ENCODE data around the gene CCK.
A peak's percentile ranks its signal among the peaks of the same experiment; 100 is the strongest.

CCK gene

DNA sequence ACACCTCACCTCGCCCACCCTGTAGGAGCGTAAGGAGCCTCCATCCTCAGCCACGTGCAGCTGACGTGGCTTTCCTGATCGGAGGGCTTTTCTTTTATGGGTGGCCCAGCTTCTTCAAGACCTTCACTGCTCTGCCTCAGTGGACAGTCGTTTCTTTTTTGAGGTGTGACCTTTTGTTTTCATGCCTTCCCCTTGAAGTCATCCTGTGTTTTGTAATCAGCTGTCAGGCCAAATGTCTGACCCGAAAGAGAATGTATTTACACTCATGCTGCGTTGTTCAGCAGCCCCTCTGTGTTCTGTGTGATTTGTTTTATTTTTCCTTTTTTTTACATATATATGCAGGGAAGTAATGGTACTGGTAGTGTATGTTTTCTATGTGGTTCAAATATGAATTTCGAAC lies 41.8 kb downstream of the CCK start:
- Histone ChIP-seq H3K4me3 (no peak overlapping the region), H3K36me3 (peaks cover 62 to 73% (median 71%) of the 10 kb centered on the region in 11 experiments), H3K27me3 (no peaks in the 10 kb centered on the region), H3K4me2 (no peak overlapping the region), H3K4me1 (peaks cover 0 to 12% (median 3%) of the 10 kb centered on the region in 10 experiments; a peak in 7 of 20 replicates), H3K9ac (no peak overlapping the region), H3K27ac (no peak overlapping the region), H4K20me1 (peaks cover 0 to 8% (median 0%) of the 10 kb centered on the region in 11 experiments; a peak in 2 of 22 replicates), H3K9me3 (replicated peaks in 1 of 11) (no peaks in the 10 kb centered on the region; a peak in 1 of 22 replicates)
- TF ChIP-seq Cebpa-rat (IDR thresholded peaks at IDR 0.05), result no peak

DNA sequence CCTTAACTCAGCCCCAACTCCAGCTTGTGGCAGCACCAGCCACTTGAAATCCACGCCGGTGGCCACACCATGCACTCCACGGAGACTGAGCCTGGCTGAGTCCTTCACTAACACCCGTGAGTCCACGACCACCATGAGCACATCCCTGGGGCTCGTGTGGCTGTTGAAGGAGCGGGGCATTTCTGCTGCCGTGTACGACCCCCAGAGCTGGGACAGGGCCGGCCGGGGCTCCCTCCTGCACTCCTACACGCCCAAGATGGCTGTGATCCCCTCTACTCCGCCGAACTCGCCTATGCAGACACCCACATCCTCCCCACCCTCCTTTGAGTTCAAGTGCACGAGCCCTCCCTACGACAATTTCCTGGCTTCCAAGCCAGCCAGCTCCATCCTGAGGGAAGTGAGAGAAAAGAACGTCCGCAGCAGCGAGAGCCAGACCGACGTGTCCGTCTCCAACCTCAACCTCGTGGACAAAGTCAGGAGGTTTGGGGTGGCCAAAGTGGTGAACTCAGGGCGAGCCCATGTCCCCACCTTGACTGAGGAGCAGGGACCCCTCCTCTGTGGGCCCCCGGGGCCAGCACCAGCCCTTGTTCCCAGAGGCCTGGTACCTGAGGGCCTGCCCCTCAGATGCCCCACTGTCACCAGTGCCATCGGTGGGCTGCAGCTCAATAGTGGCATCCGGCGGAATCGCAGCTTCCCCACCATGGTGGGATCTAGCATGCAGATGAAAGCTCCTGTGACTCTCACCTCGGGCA lies 42.9 kb downstream of the CCK start:
- Histone ChIP-seq H3K4me2 (no peak overlapping the region), H3K4me3 (no peak overlapping the region), H4K20me1 (peaks cover 0 to 8% (median 0%) of the 10 kb centered on the region in 11 experiments; a peak in 2 of 22 replicates), H3K36me3 (peaks cover 62 to 81% (median 77%) of the 10 kb centered on the region in 11 experiments), H3K27me3 (no peaks in the 10 kb centered on the region), H3K27ac (no peak overlapping the region), H3K4me1 (peaks cover 0 to 12% (median 3%) of the 10 kb centered on the region in 10 experiments; a peak in 12 of 20 replicates), H3K9me3 (replicated peaks in 1 of 11) (no peaks in the 10 kb centered on the region; a peak in 1 of 22 replicates), H3K9ac (no peak overlapping the region)
- TF ChIP-seq Cebpa-rat (IDR thresholded peaks at IDR 0.05), result no peak

- H3K9me3 ChIP-seq (replicated peaks in 1 of 11), result no peaks in the 10 kb centered on the region; a peak in 1 of 22 replicates
- no peak for TF ChIP-seq Cebpa-rat (IDR thresholded peaks at IDR 0.05)
- H3K36me3 ChIP-seq, result peaks cover 68 to 92% (median 79%) of the 10 kb centered on the region in 11 experiments
- H3K4me2 ChIP-seq, result no peak overlapping the region
- peaks cover 19 to 37% (median 29%) of the 10 kb centered on the region in 10 experiments for H3K4me1 ChIP-seq
- no peak overlapping the region for H3K27ac ChIP-seq
- no peak overlapping the region for H3K4me3 ChIP-seq
- peaks cover 0 to 15% (median 3%) of the 10 kb centered on the region in 11 experiments; a peak in 7 of 22 replicates for H4K20me1 ChIP-seq
- H3K9ac ChIP-seq, result no peak overlapping the region
- no peaks in the 10 kb centered on the region for H3K27me3 ChIP-seq
Observed at GRCh38 chr3:42220436-42221121, 45.4 kb downstream of the CCK start.

DNA sequence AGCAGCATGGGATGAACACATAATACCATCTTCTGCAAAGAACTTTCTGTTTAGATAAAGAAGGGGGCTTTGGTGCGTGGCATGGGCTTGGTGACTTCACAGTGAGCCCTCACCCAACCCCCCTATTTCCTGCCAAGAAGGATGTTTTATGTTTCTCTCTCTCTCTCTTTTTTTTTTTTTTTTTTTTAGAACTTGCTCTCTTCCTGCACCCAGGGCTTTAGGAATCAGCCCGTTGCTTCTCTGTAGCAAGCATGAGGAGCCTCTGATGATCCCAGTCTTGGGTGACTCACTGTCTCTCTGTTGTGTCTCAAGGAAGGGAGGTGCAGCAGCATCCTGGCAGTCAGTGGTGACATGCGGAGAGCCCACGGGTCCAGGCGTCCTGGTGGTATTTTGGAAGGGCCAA lies 49.1 kb downstream of the CCK start:
- peaks cover 0 to 45% (median 16%) of the 10 kb centered on the region in 11 experiments; a peak in 15 of 22 replicates for H4K20me1 ChIP-seq

DNA sequence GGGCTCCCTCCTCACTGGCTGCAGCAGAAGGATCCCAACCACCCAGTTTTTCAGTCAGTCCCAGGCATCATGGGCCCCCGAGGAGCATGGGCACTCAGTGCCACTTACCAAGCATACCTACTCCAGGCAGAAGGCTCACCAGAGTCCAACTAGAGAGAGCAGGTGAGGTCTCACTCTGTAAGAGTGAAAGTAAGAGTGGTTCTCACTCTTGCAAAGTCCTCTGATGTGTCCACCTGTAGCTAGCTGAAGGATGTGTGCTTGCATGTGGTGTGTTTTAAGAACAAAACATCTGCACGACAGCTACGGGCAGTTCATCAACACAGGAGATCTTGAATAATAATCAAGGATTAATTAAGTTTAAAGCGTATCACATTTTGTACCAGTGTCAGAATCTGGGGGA lies 49.7 kb downstream of the CCK start:
- H3K27ac ChIP-seq, result peak overlapping the region in 6 of 11 experiments; percentile 3 to 52 (median 29); a peak in 6 of 22 replicates
- no peaks in the 10 kb centered on the region for H3K9me3 ChIP-seq (replicated peaks in 1 of 11)
- H3K4me3 ChIP-seq, result no peak overlapping the region
- peaks cover 46 to 76% (median 64%) of the 10 kb centered on the region in 10 experiments for H3K4me1 ChIP-seq
- H3K36me3 ChIP-seq, result peaks cover 36 to 89% (median 53%) of the 10 kb centered on the region in 11 experiments
- H4K20me1 ChIP-seq, result peaks cover 0 to 46% (median 18%) of the 10 kb centered on the region in 11 experiments; a peak in 15 of 22 replicates
- TF ChIP-seq Cebpa-rat (IDR thresholded peaks at IDR 0.05), result no peak
- no peaks in the 10 kb centered on the region for H3K27me3 ChIP-seq
- peak overlapping the region in 1 of 11 experiments; percentile 24; a peak in 1 of 22 replicates for H3K9ac ChIP-seq
- H3K4me2 ChIP-seq, result peak overlapping the region; percentile 17 to 84 (median 68); a peak in 20 of 22 replicates

More for the DNA sequence above, 49.1 kb downstream of the CCK start:
- peak overlapping the region; percentile 23 to 84 (median 68); a peak in 21 of 22 replicates for H3K4me2 ChIP-seq
- no peaks in the 10 kb centered on the region for H3K27me3 ChIP-seq
- no peaks in the 10 kb centered on the region for H3K9me3 ChIP-seq (replicated peaks in 1 of 11)
- H3K27ac ChIP-seq, result peak overlapping the region in 8 of 11 experiments; percentile 3 to 52 (median 33); a peak in 11 of 22 replicates
- H3K4me3 ChIP-seq, result no peak overlapping the region
- TF ChIP-seq Cebpa-rat (IDR thresholded peaks at IDR 0.05), result no peak
- peak overlapping the region in 2 of 11 experiments; percentile 24 to 27; a peak in 3 of 22 replicates for H3K9ac ChIP-seq
- peaks cover 44 to 74% (median 63%) of the 10 kb centered on the region in 10 experiments for H3K4me1 ChIP-seq
- H3K36me3 ChIP-seq, result peaks cover 35 to 89% (median 53%) of the 10 kb centered on the region in 11 experiments

GRCh38 chr3:42214565-42215283 lies 51.3 kb downstream of the CCK start:
- H3K27me3 ChIP-seq, result no peaks in the 10 kb centered on the region
- peaks cover 46 to 68% (median 61%) of the 10 kb centered on the region in 10 experiments for H3K4me1 ChIP-seq
- H3K4me2 ChIP-seq, result peak overlapping the region in 9 of 11 experiments; percentile 34 to 84 (median 75); a peak in 18 of 22 replicates
- H4K20me1 ChIP-seq, result peaks cover 0 to 46% (median 18%) of the 10 kb centered on the region in 11 experiments; a peak in 15 of 22 replicates
- TF ChIP-seq Cebpa-rat (IDR thresholded peaks at IDR 0.05), result no peak
- H3K27ac ChIP-seq, result peak overlapping the region in 4 of 11 experiments; percentile 7 to 49 (median 40); a peak in 2 of 22 replicates
- peak overlapping the region in 1 of 10 experiments; percentile 20; a peak in 1 of 20 replicates for H3K4me3 ChIP-seq
- H3K36me3 ChIP-seq, result peaks cover 36 to 89% (median 53%) of the 10 kb centered on the region in 11 experiments
- no peaks in the 10 kb centered on the region for H3K9me3 ChIP-seq (replicated peaks in 1 of 11)
- no peak overlapping the region for H3K9ac ChIP-seq

DNA sequence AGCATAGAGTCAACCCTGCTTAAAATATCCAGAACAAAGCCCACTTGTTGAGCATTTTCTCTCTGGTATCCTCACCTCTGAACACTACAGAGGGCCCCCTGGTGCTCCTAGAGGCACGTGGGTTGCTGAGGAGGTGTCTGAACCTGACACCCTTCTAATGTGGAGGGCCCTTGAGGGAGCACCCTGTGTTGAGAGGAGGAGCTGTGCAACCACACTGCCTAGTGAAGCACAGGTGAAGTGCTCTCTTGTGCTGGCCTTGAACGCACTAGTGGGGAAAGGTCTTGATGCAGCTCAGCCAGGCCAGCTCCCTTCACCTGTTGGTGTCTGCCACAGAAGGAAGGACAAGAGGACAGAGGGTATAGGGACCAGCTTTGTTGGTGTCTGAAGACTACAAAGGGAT lies 51.9 kb downstream of the CCK start:
- Histone ChIP-seq H3K27ac (peak overlapping the region in 7 of 11 experiments; percentile 7 to 49 (median 39); a peak in 10 of 22 replicates), H3K36me3 (peaks cover 37 to 89% (median 54%) of the 10 kb centered on the region in 11 experiments), H3K9ac (peak overlapping the region in 2 of 11 experiments; percentile 1 to 16; a peak in 1 of 22 replicates), H3K4me2 (peak overlapping the region; percentile 1 to 84 (median 69); a peak in 20 of 22 replicates), H3K9me3 (replicated peaks in 1 of 11) (no peaks in the 10 kb centered on the region), H3K4me1 (peaks cover 46 to 68% (median 61%) of the 10 kb centered on the region in 10 experiments), H4K20me1 (peaks cover 0 to 46% (median 18%) of the 10 kb centered on the region in 11 experiments; a peak in 15 of 22 replicates), H3K4me3 (peak overlapping the region in 1 of 10 experiments; percentile 20; a peak in 1 of 20 replicates), H3K27me3 (no peaks in the 10 kb centered on the region)
- no peak for TF ChIP-seq Cebpa-rat (IDR thresholded peaks at IDR 0.05)

GRCh38 chr3:42213417-42213816 lies 52.6 kb downstream of the CCK start:
- no peak for TF ChIP-seq Cebpa-rat (IDR thresholded peaks at IDR 0.05)
- Histone ChIP-seq H3K9me3 (replicated peaks in 1 of 11) (peaks cover 0 to 4% (median 0%) of the 10 kb centered on the region in 11 experiments; a peak in 1 of 22 replicates), H3K9ac (peak overlapping the region in 4 of 11 experiments; percentile 16 to 45 (median 30); a peak in 5 of 22 replicates), H4K20me1 (peaks cover 0 to 47% (median 18%) of the 10 kb centered on the region in 11 experiments; a peak in 15 of 22 replicates), H3K27ac (peak overlapping the region in 7 of 11 experiments; percentile 7 to 49 (median 39); a peak in 12 of 22 replicates), H3K36me3 (peaks cover 38 to 90% (median 55%) of the 10 kb centered on the region in 11 experiments), H3K4me1 (peaks cover 46 to 68% (median 61%) of the 10 kb centered on the region in 10 experiments), H3K4me2 (peak overlapping the region; percentile 18 to 84 (median 69); a peak in 21 of 22 replicates), H3K4me3 (no peak overlapping the region), H3K27me3 (no peaks in the 10 kb centered on the region)

Data from BLaER1 treated with 17β-estradiol and CSF1 and Interleukin-3, amounts not matched to agents 10 nM and 100 nM (cell line).